Stimulated activated CD4-positive, alpha-beta T cell treated with anti-CD3 and anti-CD28 coated beads, TNF-alpha, amount 100 ng/mL, for 24 hours (primary cell): ENCODE results near the gene OR2A5.
"Not testable (repeated sequence)": the region's sequence is repeated elsewhere in the genome, so short reads cannot be mapped to it uniquely, and the experiment has no call there.

Experiments used
- DNase-seq, 3 experiments: peaks; one replicate each; pipeline ENCODE4 v3.0.0-alpha.2; 2020; ENCODE audit warnings: low read depth in 3 of 3

The OR2A5 gene

GRCh38 chr7:144048648-144049047, at the start of gene OR2A5:
Gene OR2A5 (plus strand): TSS chr7:144048948. CDS start chr7:144050402, 1,454 bp downstream.
- no peak for DNase-seq

GRCh38 chr7:144000020-144000419, 48.7 kb upstream of the OR2A5 start, which contains the start of gene OR6B1:
Gene OR6B1 (plus strand): TSS chr7:144000320. CDS start chr7:144003997, 3,677 bp downstream.
- no peak for DNase-seq

DNA sequence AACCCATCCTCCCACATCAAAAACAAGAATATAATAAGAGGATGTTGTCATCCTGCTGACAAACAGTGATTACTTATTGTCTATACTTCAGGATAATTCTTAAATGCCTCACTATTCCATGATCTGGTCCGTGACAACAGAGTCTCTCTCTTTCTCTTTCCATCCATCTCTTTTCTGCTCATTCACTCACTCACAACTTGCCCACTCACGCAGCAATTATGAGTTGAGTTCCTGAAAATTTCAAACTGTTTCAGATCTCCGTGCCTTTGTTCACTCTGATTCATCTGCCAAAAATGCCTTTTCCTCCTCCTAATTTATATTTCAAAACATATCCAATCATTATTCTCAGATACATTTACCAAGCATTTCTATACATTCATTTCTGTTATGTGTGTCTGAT, 47.2 kb upstream of the OR2A5 start:
- no peak for DNase-seq

GRCh38 chr7:144004703-144005102, 44.0 kb upstream of the OR2A5 start:
- DNase-seq = no peak

DNA sequence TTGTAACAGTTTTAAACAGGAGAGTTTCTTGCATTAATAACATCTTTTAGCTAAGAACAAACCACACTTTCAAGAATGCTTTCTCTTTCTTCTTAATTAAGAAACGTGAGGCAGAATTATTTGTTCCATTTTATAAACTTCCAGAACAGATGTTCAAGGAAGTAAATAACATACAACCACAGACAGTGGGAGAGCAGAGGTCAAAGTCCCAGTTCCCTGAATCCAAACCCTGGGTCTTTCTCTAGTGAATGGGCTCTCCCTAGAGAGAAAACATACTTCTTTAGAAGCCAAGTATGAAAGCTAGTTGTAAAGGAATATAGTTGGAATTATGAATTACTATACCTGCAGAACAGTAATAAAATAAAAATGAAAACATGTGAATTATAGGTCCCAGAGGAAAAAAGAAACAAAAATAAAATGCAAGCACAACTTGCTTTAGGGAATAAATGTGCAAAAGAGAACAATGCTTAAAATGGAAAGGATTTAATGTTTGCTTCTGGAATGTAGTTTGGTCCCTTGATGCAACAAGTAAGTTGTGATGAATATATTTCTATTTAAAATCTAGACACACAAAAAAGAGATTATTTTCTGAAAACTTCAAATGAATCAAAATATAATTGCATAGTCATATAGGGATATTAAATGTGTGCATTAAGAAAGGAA, 42.6 kb upstream of the OR2A5 start:
- no peak for DNase-seq

GRCh38 chr7:144006692-144007042, 42.1 kb upstream of the OR2A5 start:
- no peak for DNase-seq

- no peak for DNase-seq
Measured at GRCh38 chr7:144009361-144009760, 39.4 kb upstream of the OR2A5 start.

DNA sequence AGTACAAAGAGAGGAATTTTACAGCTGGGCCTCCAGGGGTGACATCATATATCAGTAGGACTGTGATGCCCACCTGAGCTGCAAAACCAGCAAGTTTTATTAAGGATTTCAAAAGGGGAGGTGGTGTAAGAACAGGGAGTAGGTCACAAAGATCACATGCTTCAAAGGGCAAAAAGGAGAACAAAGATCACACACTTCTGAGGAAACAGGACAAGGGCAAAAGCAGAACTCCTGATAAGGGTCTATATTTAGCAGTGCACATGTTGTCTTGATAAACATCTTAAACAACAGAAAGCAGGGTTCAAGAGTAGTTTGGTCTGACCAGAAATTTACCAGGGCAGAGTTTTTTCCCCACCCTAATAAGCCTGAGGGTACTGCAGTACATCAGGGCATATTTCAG, 38.7 kb upstream of the OR2A5 start:
- DNase-seq = not testable (repeated sequence)

DNA sequence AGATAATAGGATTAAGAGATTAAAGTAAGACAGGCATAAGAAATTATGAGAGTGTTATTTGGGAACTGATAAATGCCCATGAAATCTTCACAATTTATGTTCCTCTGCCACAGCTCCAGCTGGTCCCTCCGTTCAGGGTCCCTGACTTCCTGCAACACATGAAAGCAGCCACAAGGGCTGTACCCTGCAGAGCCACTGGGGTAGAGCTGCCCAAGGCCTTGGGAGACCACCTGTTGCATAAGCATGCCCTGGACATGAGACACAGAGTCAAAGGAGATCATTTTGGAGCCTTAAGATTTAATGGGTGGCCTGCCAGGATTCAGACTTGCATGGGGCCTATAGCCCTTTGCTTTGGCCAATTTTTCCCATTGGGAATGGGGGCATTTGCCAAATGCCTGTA, 37.9 kb upstream of the OR2A5 start:
- not testable (repeated sequence) for DNase-seq

DNA sequence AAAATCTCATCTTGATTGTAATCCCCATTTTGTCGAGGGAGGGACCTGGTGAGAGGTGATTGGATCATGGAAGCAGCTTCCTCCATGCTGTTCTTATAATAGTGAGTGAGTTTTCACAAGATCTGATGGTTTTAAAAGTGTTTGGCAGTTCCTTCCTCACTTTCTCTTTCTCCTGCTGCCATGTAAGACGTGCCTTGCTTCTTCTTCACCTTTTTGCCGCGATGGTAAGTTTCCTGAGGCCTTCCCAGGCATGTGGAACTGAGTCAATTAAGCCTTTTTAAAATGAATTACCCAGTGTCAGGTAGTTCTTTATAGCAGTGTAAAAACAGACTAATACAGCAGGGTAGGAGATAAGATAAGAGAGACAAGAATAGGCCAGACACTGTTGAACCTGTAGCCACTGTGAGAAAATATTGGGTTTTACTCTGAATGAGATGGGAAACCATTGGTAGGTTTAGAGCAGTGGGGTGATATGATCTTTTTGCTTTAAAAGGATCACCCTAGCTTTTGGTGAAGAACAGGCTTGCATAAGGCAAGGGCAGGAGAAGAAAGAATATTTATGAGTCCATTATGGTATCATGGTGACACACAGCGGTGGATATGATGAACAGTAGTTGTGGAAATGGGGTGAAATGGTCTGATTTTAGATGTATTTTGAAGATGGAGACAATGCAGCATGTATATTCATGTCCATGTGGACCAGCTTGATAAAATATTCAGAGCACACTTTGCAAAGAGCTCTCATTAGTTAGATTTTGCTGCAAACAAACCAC, 37.1 kb upstream of the OR2A5 start:
- DNase-seq = no peak

DNA sequence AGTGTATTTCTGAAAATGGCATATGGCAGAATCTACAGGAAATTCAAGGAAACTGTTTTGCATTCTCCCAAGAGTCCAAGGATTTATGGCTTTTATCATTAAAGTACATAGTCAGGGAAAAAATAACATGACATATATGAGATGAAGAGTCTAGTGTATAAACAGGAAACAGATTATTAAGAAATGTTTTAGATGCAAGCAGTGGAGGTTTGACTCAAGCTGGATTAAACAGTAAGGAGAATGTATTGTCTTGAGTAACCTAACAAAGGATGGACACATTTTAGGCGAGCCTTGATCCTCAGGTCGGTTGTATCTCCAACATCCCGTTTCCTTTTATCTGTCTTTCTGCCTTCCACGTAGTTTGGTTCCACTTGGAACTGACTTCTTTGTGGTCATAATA, 30.7 kb upstream of the OR2A5 start:
- DNase-seq = no peak

- DNase-seq = no peak
Measured at GRCh38 chr7:144019457-144019856, 29.3 kb upstream of the OR2A5 start.

GRCh38 chr7:144020340-144020739, 28.4 kb upstream of the OR2A5 start:
- DNase-seq = no peak

GRCh38 chr7:144022169-144022568, 26.6 kb upstream of the OR2A5 start:
- no peak for DNase-seq

GRCh38 chr7:144023171-144023827, 25.4 kb upstream of the OR2A5 start:
- no peak for DNase-seq

- DNase-seq = no peak
Measured at GRCh38 chr7:144024213-144024612, 24.5 kb upstream of the OR2A5 start.

DNA sequence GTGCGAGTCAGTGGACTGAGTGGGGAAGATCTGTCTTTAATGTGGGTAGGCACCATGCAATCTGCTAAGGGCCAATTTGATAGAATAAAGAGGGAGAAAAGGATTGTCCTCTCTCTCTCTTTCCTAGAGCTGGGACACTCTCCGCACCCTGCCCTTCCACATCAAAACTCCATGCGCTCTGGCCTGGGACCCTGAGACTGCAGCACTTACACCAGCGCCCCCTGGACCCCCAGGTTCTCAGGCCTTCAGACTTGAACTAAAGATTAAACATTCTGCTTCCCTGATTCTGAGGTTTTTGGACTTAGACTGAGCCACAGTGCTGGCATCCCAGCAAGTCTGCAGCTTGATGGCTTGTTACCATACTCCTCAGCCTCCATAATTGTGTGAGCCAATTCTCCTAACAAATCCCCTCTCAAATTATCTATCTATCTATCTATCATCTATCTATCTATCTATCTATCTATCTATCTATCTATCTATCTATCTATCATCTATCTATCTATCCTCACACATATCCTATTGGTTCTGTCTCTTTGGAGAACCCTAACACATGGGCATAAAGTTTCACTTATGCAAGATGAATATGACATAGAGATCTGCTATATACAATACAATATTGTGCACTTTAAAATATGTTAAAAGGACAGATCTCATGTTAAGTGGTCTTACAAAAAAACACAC, 22.4 kb upstream of the OR2A5 start:
- DNase-seq = no peak

DNA sequence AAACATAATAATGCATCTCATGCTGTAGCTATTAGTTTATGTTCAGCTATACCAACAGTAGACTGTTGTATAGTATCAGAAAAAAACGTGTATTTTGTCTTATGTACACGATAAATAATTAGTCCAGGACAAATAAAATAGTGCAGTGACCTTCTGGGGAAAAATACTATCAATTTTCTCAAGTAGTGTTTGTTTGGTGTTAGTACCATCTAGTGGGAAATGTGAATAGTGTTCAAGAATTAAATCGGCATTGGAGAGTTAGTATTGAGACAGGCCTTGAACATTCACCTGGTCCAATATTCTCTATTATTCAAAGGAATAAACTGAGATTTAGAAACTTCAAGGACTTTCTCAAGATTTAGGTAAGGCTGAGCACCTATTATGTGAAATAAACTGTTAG, 21.7 kb upstream of the OR2A5 start:
- DNase-seq = no peak

DNA sequence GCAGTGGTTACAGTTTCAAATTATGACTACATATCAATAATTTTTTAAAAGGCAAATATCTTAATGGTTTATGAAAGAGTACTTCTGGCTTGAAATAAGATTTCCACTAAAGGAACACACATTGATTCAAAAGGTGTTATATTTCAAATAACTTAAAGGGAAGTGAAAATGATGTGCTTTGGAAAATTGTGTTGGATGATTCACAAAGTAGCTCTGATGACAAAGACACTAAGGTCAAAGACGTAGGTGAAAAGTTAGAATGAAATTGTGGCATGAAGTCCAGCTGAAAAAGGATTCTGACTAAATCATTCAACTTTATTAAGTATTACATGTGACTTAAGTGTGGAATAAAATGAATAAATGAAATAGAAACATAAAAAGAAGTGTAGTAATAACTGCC, 20.8 kb upstream of the OR2A5 start:
- DNase-seq = no peak

DNA sequence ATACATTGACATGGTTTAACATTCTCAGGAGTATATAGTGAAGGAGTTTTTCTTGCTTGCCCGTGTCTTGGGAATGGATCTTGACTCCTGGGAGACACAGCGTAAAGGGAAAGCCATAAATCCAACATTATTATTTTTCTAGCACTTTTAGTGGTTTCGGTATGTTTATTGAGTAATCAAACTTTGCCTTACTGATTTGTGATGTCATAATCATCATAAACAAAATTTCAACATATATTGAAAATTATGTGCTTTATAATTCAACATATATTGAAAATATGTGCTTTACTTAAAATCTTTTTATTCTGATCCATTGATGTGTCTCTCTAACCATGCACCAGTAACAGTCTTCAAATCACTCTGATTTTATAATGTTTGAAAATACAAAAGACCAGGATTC, 20.2 kb upstream of the OR2A5 start:
- no peak for DNase-seq

DNA sequence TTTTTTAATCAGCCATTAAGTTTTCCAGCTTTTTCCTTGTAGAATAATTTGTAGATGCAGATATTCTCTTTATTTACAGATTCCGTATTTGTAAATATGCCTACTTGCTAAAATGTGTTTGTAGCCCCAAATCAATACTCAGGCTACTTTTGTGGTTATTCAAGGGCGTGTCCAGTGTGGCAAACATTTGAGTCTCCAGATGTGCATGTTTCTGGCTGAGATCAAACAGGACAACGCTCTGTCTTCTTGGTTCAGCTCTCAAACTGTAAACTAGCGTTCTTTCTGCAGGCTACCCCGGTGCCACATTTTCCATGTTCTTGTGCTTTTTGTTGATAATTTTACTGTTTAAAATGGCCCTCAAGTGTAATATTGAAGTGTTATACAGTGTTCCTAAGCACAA, 16.2 kb upstream of the OR2A5 start:
- DNase-seq = no peak

GRCh38 chr7:144032985-144033709, 15.6 kb upstream of the OR2A5 start:
- no peak for DNase-seq
